ENCODE data around the gene AGAP3. TPM values are rescaled to one million over a fixed set of nuclear protein-coding genes. Genes with fewer than 3 reads are reported as not detected.
A peak's percentile ranks its signal among the peaks of the same experiment; 100 is the strongest.

Gene AGAP3
- total RNA-seq, 2 donors from 2014 or later, result 50.8 to 79.2 TPM

- no peaks in the 10 kb centered on the region for H3K36me3 ChIP-seq
- H3K9ac ChIP-seq (ENCODE audit: low read depth in 2 of 2, low read length in 2 of 2), result peak overlapping the region in 1 of 2 donors; percentile 55
- intact Hi-C loops (cut with DNase I), result no loop called here
- H3K27me3 ChIP-seq, result no peaks in the 10 kb centered on the region
- H3K4me3 ChIP-seq, result no peak overlapping the region
- DNase-seq, result no peak
- TF ChIP-seq, protein P1, sequence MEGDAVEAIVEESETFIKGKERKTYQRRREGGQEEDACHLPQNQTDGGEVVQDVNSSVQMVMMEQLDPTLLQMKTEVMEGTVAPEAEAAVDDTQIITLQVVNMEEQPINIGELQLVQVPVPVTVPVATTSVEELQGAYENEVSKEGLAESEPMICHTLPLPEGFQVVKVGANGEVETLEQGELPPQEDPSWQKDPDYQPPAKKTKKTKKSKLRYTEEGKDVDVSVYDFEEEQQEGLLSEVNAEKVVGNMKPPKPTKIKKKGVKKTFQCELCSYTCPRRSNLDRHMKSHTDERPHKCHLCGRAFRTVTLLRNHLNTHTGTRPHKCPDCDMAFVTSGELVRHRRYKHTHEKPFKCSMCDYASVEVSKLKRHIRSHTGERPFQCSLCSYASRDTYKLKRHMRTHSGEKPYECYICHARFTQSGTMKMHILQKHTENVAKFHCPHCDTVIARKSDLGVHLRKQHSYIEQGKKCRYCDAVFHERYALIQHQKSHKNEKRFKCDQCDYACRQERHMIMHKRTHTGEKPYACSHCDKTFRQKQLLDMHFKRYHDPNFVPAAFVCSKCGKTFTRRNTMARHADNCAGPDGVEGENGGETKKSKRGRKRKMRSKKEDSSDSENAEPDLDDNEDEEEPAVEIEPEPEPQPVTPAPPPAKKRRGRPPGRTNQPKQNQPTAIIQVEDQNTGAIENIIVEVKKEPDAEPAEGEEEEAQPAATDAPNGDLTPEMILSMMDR (IDR thresholded peaks at IDR 0.05), result no peak
- no peak overlapping the region for H3K27ac ChIP-seq
- no peaks in the 10 kb centered on the region for H3K9me3 ChIP-seq
- peaks cover 18% of the 10 kb centered on the region for H3K4me1 ChIP-seq
Observed at GRCh38 chr7:151062111-151062398, 24.2 kb upstream of the AGAP3 start.

DNA sequence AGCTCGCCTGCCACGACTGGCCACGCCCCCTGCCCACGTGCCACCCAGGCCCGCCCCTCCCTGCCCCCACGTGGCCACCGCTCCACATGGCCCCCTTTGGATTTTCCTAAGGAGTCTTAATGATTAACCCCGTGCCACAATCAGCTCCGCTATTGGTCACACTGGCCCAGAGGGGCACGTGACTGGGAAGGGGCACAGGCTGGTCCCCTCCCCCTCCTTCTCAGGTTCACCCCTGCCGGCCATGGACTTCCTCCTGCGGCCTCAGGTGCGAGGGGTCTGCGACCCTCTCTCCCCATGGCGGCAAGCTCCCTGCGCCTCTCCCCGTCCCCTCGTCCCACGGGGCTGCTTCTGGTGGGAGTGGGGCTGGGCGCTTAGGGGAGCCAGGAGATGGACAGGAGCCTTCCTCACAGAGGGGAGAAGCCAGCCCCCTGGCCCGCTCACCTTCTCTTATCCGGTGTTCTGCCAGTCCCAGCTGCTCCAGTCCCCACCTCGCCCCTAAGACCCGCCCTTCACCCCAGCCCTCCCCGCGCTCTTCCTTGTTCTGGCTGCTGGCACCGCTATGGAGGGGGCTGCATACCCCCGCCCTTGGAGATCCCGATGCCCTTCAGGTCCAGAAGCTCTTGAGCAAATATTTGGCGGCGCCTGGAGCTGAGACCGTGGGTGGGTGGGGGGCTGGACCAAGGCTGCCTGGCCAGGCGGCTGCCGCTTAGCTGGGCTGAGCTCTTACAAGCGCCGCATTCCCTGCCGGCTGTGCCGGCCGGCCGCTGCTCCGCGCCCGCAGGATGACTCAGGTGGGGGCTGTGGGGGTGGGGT, 23.7 kb upstream of the AGAP3 start:
- Histone ChIP-seq H3K4me3 (peak overlapping the region; percentile 37), H3K9me3 (no peaks in the 10 kb centered on the region), H3K27ac (peak overlapping the region; percentile 64), H3K9ac (ENCODE audit: low read depth in 2 of 2, low read length in 2 of 2) (peak overlapping the region; percentile 58 to 71), H3K36me3 (no peaks in the 10 kb centered on the region), H3K27me3 (no peaks in the 10 kb centered on the region), H3K4me1 (peaks cover 17% of the 10 kb centered on the region)
- DNase-seq, result peak; percentile 90
- TF ChIP-seq, protein P1 (IDR thresholded peaks at IDR 0.05), result no peak
- intact Hi-C loops (cut with DNase I), result no loop called here

DNA sequence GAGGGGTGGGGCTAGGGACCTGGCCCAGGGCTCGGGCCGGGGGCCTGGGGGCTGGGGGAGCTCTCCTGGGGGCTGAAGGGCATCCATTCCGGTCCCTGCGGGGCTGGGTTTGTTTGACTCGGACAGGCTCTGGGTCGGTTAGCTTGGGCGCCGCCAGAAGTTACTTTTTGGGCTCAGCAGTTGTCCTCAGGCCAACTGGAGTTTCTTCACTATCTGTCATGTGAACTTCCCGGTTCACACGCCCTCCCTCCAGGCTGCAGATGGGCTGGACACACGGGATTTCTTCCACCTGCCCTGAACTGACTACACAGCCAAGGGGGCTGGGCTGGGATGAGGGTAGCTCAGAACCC, 23.1 kb upstream of the AGAP3 start:
- Histone ChIP-seq H3K27ac (peak overlapping the region; percentile 64), H3K4me3 (peak overlapping the region; percentile 37), H3K36me3 (no peaks in the 10 kb centered on the region), H3K9me3 (no peaks in the 10 kb centered on the region), H3K27me3 (no peaks in the 10 kb centered on the region), H3K9ac (ENCODE audit: low read depth in 2 of 2, low read length in 2 of 2) (peak overlapping the region in 1 of 2 donors; percentile 26), H3K4me1 (peaks cover 17% of the 10 kb centered on the region)
- TF ChIP-seq, protein P1 (IDR thresholded peaks at IDR 0.05), result no peak
- intact Hi-C loops (cut with DNase I), result no loop called here
- peak; percentile 56 for DNase-seq

GRCh38 chr7:151064454-151064853, 21.8 kb upstream of the AGAP3 start:
- no peaks in the 10 kb centered on the region for H3K27me3 ChIP-seq
- TF ChIP-seq, protein P1 (IDR thresholded peaks at IDR 0.05), result no peak
- no peak overlapping the region for H3K4me3 ChIP-seq
- intact Hi-C loops (cut with DNase I), result no loop called here
- H3K27ac ChIP-seq, result no peak overlapping the region
- H3K9ac ChIP-seq (ENCODE audit: low read depth in 2 of 2, low read length in 2 of 2), result no peak overlapping the region
- H3K4me1 ChIP-seq, result peaks cover 17% of the 10 kb centered on the region
- H3K36me3 ChIP-seq, result peaks cover 1% of the 10 kb centered on the region
- DNase-seq, result no peak
- H3K9me3 ChIP-seq, result no peaks in the 10 kb centered on the region

GRCh38 chr7:151064993-151065392, 21.3 kb upstream of the AGAP3 start:
- peaks cover 6% of the 10 kb centered on the region for H3K36me3 ChIP-seq
- intact Hi-C loops (cut with DNase I), result no loop called here
- H3K27me3 ChIP-seq, result no peaks in the 10 kb centered on the region
- H3K9ac ChIP-seq (ENCODE audit: low read depth in 2 of 2, low read length in 2 of 2), result no peak overlapping the region
- H3K9me3 ChIP-seq, result no peaks in the 10 kb centered on the region
- H3K4me3 ChIP-seq, result no peak overlapping the region
- no peak for DNase-seq
- TF ChIP-seq, protein P1 (IDR thresholded peaks at IDR 0.05), result no peak
- peaks cover 17% of the 10 kb centered on the region for H3K4me1 ChIP-seq
- H3K27ac ChIP-seq, result no peak overlapping the region

All from colonic mucosa (tissue), 4 donors.